ENCODE results near the gene RNF187. TPM values are rescaled to one million over a fixed set of nuclear protein-coding genes. Genes with fewer than 3 reads are reported as not detected.

Gene RNF187
- total RNA-seq, 1 donor from 2014 or later = 32.7 TPM

- no peak for DNase-seq (ENCODE audit: low spot score)
These were observed 57.1 kb downstream of the RNF187 start for GRCh38 chr1:228544021-228544850.

GRCh38 chr1:228544921-228545591 lies 57.9 kb downstream of the RNF187 start:
- DNase-seq (ENCODE audit: low spot score) = no peak

Other genes with a start within 250 kb of the RNF187 start
- 21.7 TPM for gene TRIM11, start 80.5 kb upstream of the RNF187 start, total RNA-seq (ENCODE audit: insufficient read depth, low replicate concordance)
- gene TRIM17, start 70.5 kb upstream of the RNF187 start, total RNA-seq (ENCODE audit: insufficient read depth, low replicate concordance) = not detected
- gene RHOU, start 248.1 kb downstream of the RNF187 start, total RNA-seq (ENCODE audit: insufficient read depth, low replicate concordance) = 65.7 TPM

Data from umbilical cord (tissue), 2 donors.